Measurements from ENCODE around the gene IL1RAPL1. TPM values are rescaled to one million over a fixed set of nuclear protein-coding genes. Genes with fewer than 3 reads are reported as not detected.

IL1RAPL1 gene
- total and polyA plus RNA-seq, 9 donors: 0.39 to 2.3 (median 1.2) TPM

DNA sequence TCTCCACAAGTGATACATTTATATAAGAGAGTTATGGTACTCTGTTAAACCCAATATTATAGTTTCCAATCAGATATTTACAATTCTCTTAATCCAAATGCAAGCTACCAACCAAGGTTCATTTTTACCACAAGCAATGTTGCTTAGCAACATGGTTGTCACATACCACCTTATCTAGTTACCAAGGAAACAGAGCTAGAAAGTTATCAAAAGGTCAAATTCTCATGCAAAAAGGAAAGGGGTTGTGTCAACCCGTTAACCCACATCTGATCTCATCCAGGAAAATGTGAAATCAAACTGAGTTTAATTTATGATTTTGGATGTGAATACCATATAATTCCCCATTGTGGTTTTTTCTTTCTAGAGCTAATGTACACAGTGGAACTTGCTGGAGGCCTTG lies 1354.0 kb downstream of the IL1RAPL1 start:
- Histone ChIP-seq H3K9me3 (replicated peaks; ENCODE audit: control insufficient read depth, low read depth, low read length) (no peaks in the 10 kb centered on the region), H3K36me3 (ENCODE audit: control insufficient read depth, insufficient read depth, low read length) (no peaks in the 10 kb centered on the region), H3K27me3 (ENCODE audit: control insufficient read depth, insufficient read depth, low read length) (peaks cover 5% of the 10 kb centered on the region), H3K27ac (ENCODE audit: low read length) (no peak overlapping the region), H3K4me1 (ENCODE audit: control insufficient read depth, insufficient read depth, low read length) (no peaks in the 10 kb centered on the region), H3K4me3 (ENCODE audit: low read length) (no peak overlapping the region)
- WGBS (ENCODE audit: insufficient coverage): no CpG with 5 or more reads among the region's 1 CpG
- no peak for DNase-seq

GRCh38 chrX:29947225-29947624 lies 1360.0 kb downstream of the IL1RAPL1 start:
- no peak for DNase-seq
- no CpG with 5 or more reads among the region's 3 CpGs for WGBS (ENCODE audit: insufficient coverage)
- H3K27ac ChIP-seq (ENCODE audit: low read length): no peak overlapping the region
- no peaks in the 10 kb centered on the region for H3K27me3 ChIP-seq (ENCODE audit: control insufficient read depth, insufficient read depth, low read length)
- H3K9me3 ChIP-seq (replicated peaks; ENCODE audit: control insufficient read depth, low read depth, low read length): no peaks in the 10 kb centered on the region
- H3K4me3 ChIP-seq (ENCODE audit: low read length): no peak overlapping the region
- no peaks in the 10 kb centered on the region for H3K4me1 ChIP-seq (ENCODE audit: control insufficient read depth, insufficient read depth, low read length)
- no peaks in the 10 kb centered on the region for H3K36me3 ChIP-seq (ENCODE audit: control insufficient read depth, insufficient read depth, low read length)

GRCh38 chrX:29948653-29949052 lies 1361.4 kb downstream of the IL1RAPL1 start:
- no peaks in the 10 kb centered on the region for H3K4me1 ChIP-seq (ENCODE audit: control insufficient read depth, insufficient read depth, low read length)
- H3K36me3 ChIP-seq (ENCODE audit: control insufficient read depth, insufficient read depth, low read length): no peaks in the 10 kb centered on the region
- no CpG with 5 or more reads among the region's 1 CpG for WGBS (ENCODE audit: insufficient coverage)
- DNase-seq: peak; percentile 4
- no peaks in the 10 kb centered on the region for H3K27me3 ChIP-seq (ENCODE audit: control insufficient read depth, insufficient read depth, low read length)
- no peaks in the 10 kb centered on the region for H3K9me3 ChIP-seq (replicated peaks; ENCODE audit: control insufficient read depth, low read depth, low read length)
- H3K4me3 ChIP-seq (ENCODE audit: low read length): no peak overlapping the region
- H3K27ac ChIP-seq (ENCODE audit: low read length): no peak overlapping the region

DNA sequence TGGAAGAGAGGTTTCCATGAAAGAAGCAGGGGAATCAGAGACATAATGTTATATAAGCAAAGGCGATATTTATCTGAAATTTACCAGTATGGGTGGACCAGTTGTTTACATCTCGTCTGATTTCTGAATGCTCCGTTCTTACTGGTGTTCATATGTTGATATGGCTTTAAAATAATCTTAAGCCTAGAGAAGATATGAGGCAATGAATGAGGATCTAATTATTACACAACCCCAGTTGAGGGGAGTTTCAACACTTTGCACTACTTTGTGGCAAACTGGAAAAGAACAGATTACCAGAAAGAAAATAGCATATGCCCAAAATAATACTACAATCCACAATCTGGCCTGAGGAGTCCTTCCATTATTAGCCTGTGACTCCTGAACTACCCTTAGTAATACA lies 1364.8 kb downstream of the IL1RAPL1 start:
- no peak overlapping the region for H3K27ac ChIP-seq (ENCODE audit: low read length)
- peaks cover 3% of the 10 kb centered on the region for H3K27me3 ChIP-seq (ENCODE audit: control insufficient read depth, insufficient read depth, low read length)
- DNase-seq: no peak
- WGBS (ENCODE audit: insufficient coverage): no CpG with 5 or more reads among the region's 3 CpGs
- no peaks in the 10 kb centered on the region for H3K9me3 ChIP-seq (replicated peaks; ENCODE audit: control insufficient read depth, low read depth, low read length)
- H3K4me3 ChIP-seq (ENCODE audit: low read length): no peak overlapping the region
- H3K36me3 ChIP-seq (ENCODE audit: control insufficient read depth, insufficient read depth, low read length): no peaks in the 10 kb centered on the region
- H3K4me1 ChIP-seq (ENCODE audit: control insufficient read depth, insufficient read depth, low read length): no peaks in the 10 kb centered on the region

DNA sequence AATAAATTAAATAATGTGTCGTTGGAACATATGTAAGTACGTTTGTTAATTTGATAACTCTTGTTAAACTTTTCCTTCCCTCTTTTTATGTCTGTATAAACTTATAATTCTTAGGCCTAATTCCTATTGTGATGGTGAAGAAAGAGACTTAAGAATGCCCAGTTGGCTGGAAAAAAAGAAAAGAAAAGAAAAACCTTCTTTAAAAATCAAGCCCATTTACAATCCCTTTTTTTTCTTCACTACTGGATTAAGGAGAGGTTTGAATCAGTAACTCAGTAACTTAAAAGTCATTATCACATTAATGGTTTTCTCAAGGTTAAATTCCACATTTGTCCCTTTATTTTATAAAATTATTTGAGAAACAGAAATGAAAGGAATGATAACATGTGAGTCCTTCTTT lies 1374.8 kb downstream of the IL1RAPL1 start:
- no peaks in the 10 kb centered on the region for H3K27me3 ChIP-seq (ENCODE audit: control insufficient read depth, insufficient read depth, low read length)
- no peak for DNase-seq
- no peak overlapping the region for H3K4me3 ChIP-seq (ENCODE audit: low read length)
- H3K36me3 ChIP-seq (ENCODE audit: control insufficient read depth, insufficient read depth, low read length): no peaks in the 10 kb centered on the region
- H3K27ac ChIP-seq (ENCODE audit: low read length): no peak overlapping the region
- H3K4me1 ChIP-seq (ENCODE audit: control insufficient read depth, insufficient read depth, low read length): no peaks in the 10 kb centered on the region
- H3K9me3 ChIP-seq (replicated peaks; ENCODE audit: control insufficient read depth, low read depth, low read length): no peaks in the 10 kb centered on the region
- WGBS (ENCODE audit: insufficient coverage): no CpG with 5 or more reads among the region's 2 CpGs

GRCh38 chrX:29965634-29966033 lies 1378.4 kb downstream of the IL1RAPL1 start:
- H3K27ac ChIP-seq (ENCODE audit: low read length): no peak overlapping the region
- no peak overlapping the region for H3K4me3 ChIP-seq (ENCODE audit: low read length)
- no CpG with 5 or more reads among the region's 1 CpG for WGBS (ENCODE audit: insufficient coverage)
- H3K9me3 ChIP-seq (replicated peaks; ENCODE audit: control insufficient read depth, low read depth, low read length): no peaks in the 10 kb centered on the region
- H3K36me3 ChIP-seq (ENCODE audit: control insufficient read depth, insufficient read depth, low read length): no peaks in the 10 kb centered on the region
- no peak for DNase-seq
- H3K27me3 ChIP-seq (ENCODE audit: control insufficient read depth, insufficient read depth, low read length): no peaks in the 10 kb centered on the region
- H3K4me1 ChIP-seq (ENCODE audit: control insufficient read depth, insufficient read depth, low read length): no peaks in the 10 kb centered on the region

- no peaks in the 10 kb centered on the region for H3K36me3 ChIP-seq (ENCODE audit: control insufficient read depth, insufficient read depth, low read length)
- H3K9me3 ChIP-seq (replicated peaks; ENCODE audit: control insufficient read depth, low read depth, low read length): no peaks in the 10 kb centered on the region
- no peaks in the 10 kb centered on the region for H3K4me1 ChIP-seq (ENCODE audit: control insufficient read depth, insufficient read depth, low read length)
- no peak overlapping the region for H3K4me3 ChIP-seq (ENCODE audit: low read length)
- H3K27ac ChIP-seq (ENCODE audit: low read length): no peak overlapping the region
- WGBS (ENCODE audit: insufficient coverage): 75% methylated on average over 2 of the region's 3 CpGs
- no peak for DNase-seq
- H3K27me3 ChIP-seq (ENCODE audit: control insufficient read depth, insufficient read depth, low read length): no peaks in the 10 kb centered on the region
Measured at GRCh38 chrX:29992083-29992482, 1404.8 kb downstream of the IL1RAPL1 start.

DNA sequence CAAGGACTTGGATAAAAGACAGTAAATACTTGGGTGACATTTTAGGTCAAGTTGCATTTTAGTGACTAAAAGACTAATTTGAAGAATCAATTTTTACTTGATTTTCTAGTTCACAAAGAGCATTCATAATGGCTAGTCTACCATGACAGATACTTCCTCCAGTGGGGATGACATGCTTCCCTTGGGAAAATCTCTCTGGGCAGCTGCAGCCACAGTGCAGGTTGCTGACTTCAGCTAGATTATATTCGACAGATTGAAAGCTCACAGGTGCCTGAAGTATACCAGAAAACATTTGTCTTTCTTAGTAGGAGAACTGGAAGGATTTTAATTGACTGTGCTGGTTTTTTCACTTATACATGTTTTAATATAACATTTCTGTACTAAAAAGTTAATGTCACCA lies 1418.6 kb downstream of the IL1RAPL1 start:
- peak; percentile 5 for DNase-seq
- Histone ChIP-seq H3K9me3 (replicated peaks; ENCODE audit: control insufficient read depth, low read depth, low read length) (no peaks in the 10 kb centered on the region), H3K27ac (ENCODE audit: low read length) (no peak overlapping the region), H3K4me3 (ENCODE audit: low read length) (no peak overlapping the region), H3K4me1 (ENCODE audit: control insufficient read depth, insufficient read depth, low read length) (no peaks in the 10 kb centered on the region), H3K36me3 (ENCODE audit: control insufficient read depth, insufficient read depth, low read length) (no peaks in the 10 kb centered on the region), H3K27me3 (ENCODE audit: control insufficient read depth, insufficient read depth, low read length) (no peaks in the 10 kb centered on the region)
- no CpG with 5 or more reads among the region's 1 CpG for WGBS (ENCODE audit: insufficient coverage)
